ENCODE measurements around the gene GABRD.

Gene GABRD

GRCh38 chr1:2019172-2019543 lies at the start of gene GABRD:
Gene GABRD, plus strand, starts transcription at chr1:2019345. Its CDS starts 79 bp downstream, at chr1:2019424.
- peak within 1 kb of the TSS; percentile 37 for H3K4me3 ChIP-seq (ENCODE audit: low read length)

GRCh38 chr1:1969505-1969900 lies 49.6 kb upstream of the GABRD start:
- no peaks in the 10 kb centered on the region for H3K4me1 ChIP-seq (ENCODE audit: control insufficient read depth, low read depth, low read length)
- no peak overlapping the region for H3K4me3 ChIP-seq (ENCODE audit: low read length)
- H3K9ac ChIP-seq (ENCODE audit: low read length), result no peak overlapping the region
- no peaks in the 10 kb centered on the region for H3K9me3 ChIP-seq (ENCODE audit: control insufficient read depth, low read depth, low read length)
- H3K36me3 ChIP-seq (ENCODE audit: control insufficient read depth, low read depth, low read length), result no peaks in the 10 kb centered on the region
- no peak overlapping the region for H3K27ac ChIP-seq (ENCODE audit: low read length)
- no peaks in the 10 kb centered on the region for H3K27me3 ChIP-seq (ENCODE audit: control insufficient read depth, insufficient read depth, low read length)

More at GRCh38 chr1:2019172-2019543, at the start of gene GABRD:
- Histone ChIP-seq H3K9me3 (ENCODE audit: control insufficient read depth, low read depth, low read length) (no peaks in the 10 kb centered on the region), H3K27me3 (ENCODE audit: control insufficient read depth, insufficient read depth, low read length) (peaks cover 36% of the 10 kb centered on the region), H3K4me1 (ENCODE audit: control insufficient read depth, low read depth, low read length) (no peaks in the 10 kb centered on the region), H3K36me3 (ENCODE audit: control insufficient read depth, low read depth, low read length) (no peaks in the 10 kb centered on the region), H3K27ac (ENCODE audit: low read length) (no peak within 1 kb of the TSS), H3K9ac (ENCODE audit: low read length) (no peak within 1 kb of the TSS)

GRCh38 chr1:1969953-1970716 lies 49.0 kb upstream of the GABRD start:
- no peak overlapping the region for H3K4me3 ChIP-seq (ENCODE audit: low read length)
- H3K4me1 ChIP-seq (ENCODE audit: control insufficient read depth, low read depth, low read length), result no peaks in the 10 kb centered on the region
- H3K27ac ChIP-seq (ENCODE audit: low read length), result no peak overlapping the region
- no peak overlapping the region for H3K9ac ChIP-seq (ENCODE audit: low read length)
- H3K9me3 ChIP-seq (ENCODE audit: control insufficient read depth, low read depth, low read length), result no peaks in the 10 kb centered on the region
- H3K27me3 ChIP-seq (ENCODE audit: control insufficient read depth, insufficient read depth, low read length), result no peaks in the 10 kb centered on the region
- H3K36me3 ChIP-seq (ENCODE audit: control insufficient read depth, low read depth, low read length), result no peaks in the 10 kb centered on the region

- Histone ChIP-seq H3K4me1 (ENCODE audit: control insufficient read depth, low read depth, low read length) (no peaks in the 10 kb centered on the region), H3K36me3 (ENCODE audit: control insufficient read depth, low read depth, low read length) (no peaks in the 10 kb centered on the region), H3K27ac (ENCODE audit: low read length) (no peak overlapping the region), H3K9me3 (ENCODE audit: control insufficient read depth, low read depth, low read length) (no peaks in the 10 kb centered on the region), H3K27me3 (ENCODE audit: control insufficient read depth, insufficient read depth, low read length) (no peaks in the 10 kb centered on the region), H3K4me3 (ENCODE audit: low read length) (no peak overlapping the region), H3K9ac (ENCODE audit: low read length) (no peak overlapping the region)
Observed at GRCh38 chr1:1971017-1971416, 48.1 kb upstream of the GABRD start.

DNA sequence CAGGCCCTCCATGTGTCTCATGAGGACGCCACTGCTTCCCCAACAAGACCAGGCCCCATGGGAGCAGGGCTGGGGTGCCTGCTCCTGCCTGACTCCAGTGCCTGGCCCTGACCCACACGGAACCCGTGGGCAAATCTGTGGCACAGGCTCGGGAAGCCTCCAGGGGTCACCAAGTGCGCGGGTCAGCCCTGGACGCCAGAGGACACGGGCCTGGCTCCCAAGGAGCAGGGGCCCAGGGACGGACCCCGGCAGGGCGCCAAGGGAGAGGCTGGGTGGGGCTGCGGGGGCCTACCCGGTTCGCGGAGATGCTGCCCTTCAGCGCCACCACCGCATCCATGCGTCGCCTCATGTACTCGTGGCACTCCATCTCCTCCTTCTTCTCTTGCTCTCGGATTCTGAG lies 47.5 kb upstream of the GABRD start:
- Histone ChIP-seq H3K36me3 (ENCODE audit: control insufficient read depth, low read depth, low read length) (no peaks in the 10 kb centered on the region), H3K9me3 (ENCODE audit: control insufficient read depth, low read depth, low read length) (no peaks in the 10 kb centered on the region), H3K4me1 (ENCODE audit: control insufficient read depth, low read depth, low read length) (no peaks in the 10 kb centered on the region), H3K4me3 (ENCODE audit: low read length) (no peak overlapping the region), H3K27me3 (ENCODE audit: control insufficient read depth, insufficient read depth, low read length) (no peaks in the 10 kb centered on the region), H3K9ac (ENCODE audit: low read length) (no peak overlapping the region), H3K27ac (ENCODE audit: low read length) (no peak overlapping the region)

GRCh38 chr1:1972976-1973715 lies 46.0 kb upstream of the GABRD start:
- no peaks in the 10 kb centered on the region for H3K36me3 ChIP-seq (ENCODE audit: control insufficient read depth, low read depth, low read length)
- H3K9ac ChIP-seq (ENCODE audit: low read length), result no peak overlapping the region
- H3K4me1 ChIP-seq (ENCODE audit: control insufficient read depth, low read depth, low read length), result no peaks in the 10 kb centered on the region
- H3K9me3 ChIP-seq (ENCODE audit: control insufficient read depth, low read depth, low read length), result no peaks in the 10 kb centered on the region
- no peak overlapping the region for H3K4me3 ChIP-seq (ENCODE audit: low read length)
- H3K27me3 ChIP-seq (ENCODE audit: control insufficient read depth, insufficient read depth, low read length), result no peaks in the 10 kb centered on the region
- H3K27ac ChIP-seq (ENCODE audit: low read length), result no peak overlapping the region

DNA sequence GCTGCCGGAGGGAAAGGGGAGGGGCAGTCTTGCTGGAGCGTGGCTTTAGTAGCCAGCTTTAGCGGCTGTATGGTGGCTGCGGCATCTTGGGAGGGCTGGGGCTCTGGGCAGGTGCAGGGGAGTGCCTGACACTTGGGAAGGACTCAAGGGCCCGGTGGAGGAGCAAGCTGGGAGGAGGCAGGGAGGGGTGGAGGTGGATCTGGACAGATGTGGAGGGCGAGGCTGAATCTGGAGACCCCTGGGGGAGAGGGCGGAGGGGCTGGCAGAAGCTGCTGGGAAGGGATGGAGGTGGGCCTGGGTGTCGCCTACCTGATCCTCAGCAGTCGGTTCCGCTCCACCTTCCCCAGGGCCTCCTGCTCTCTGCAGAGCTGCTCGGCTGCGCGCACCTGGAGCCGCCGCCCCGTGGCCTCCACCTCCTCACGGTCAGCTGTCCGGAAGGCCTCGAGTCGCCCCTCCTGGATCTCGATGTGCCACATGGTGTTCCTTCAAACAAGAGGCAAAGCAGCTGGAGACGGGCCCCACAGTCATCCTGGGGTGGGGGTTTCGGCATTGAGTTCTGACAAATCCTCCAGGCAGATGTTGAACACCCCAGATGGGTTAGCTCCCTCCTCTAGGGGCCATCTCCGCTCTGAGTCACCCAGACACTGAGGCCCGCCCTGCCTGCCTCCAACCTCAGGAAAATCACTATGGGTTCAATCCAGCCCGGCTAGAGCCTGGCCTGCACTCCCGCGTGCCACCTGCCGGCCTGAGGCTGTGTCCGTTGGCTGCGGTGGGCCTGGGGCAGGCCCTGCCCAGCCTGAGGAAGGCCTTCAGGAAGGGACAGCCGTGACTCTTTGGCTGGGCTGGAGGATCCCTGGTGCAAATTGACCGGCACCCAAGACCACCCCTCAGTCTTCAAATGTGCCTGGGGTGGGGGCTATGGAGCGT lies 45.2 kb upstream of the GABRD start:
- Histone ChIP-seq H3K9ac (ENCODE audit: low read length) (no peak overlapping the region), H3K4me3 (ENCODE audit: low read length) (no peak overlapping the region), H3K27ac (ENCODE audit: low read length) (no peak overlapping the region), H3K27me3 (ENCODE audit: control insufficient read depth, insufficient read depth, low read length) (no peaks in the 10 kb centered on the region), H3K9me3 (ENCODE audit: control insufficient read depth, low read depth, low read length) (no peaks in the 10 kb centered on the region), H3K36me3 (ENCODE audit: control insufficient read depth, low read depth, low read length) (no peaks in the 10 kb centered on the region), H3K4me1 (ENCODE audit: control insufficient read depth, low read depth, low read length) (no peaks in the 10 kb centered on the region)

- no peaks in the 10 kb centered on the region for H3K4me1 ChIP-seq (ENCODE audit: control insufficient read depth, low read depth, low read length)
- H3K27me3 ChIP-seq (ENCODE audit: control insufficient read depth, insufficient read depth, low read length), result no peaks in the 10 kb centered on the region
- H3K36me3 ChIP-seq (ENCODE audit: control insufficient read depth, low read depth, low read length), result no peaks in the 10 kb centered on the region
- H3K4me3 ChIP-seq (ENCODE audit: low read length), result no peak overlapping the region
- H3K9ac ChIP-seq (ENCODE audit: low read length), result no peak overlapping the region
- H3K9me3 ChIP-seq (ENCODE audit: control insufficient read depth, low read depth, low read length), result no peaks in the 10 kb centered on the region
- no peak overlapping the region for H3K27ac ChIP-seq (ENCODE audit: low read length)
Observed at GRCh38 chr1:1974834-1975233, 44.3 kb upstream of the GABRD start.

DNA sequence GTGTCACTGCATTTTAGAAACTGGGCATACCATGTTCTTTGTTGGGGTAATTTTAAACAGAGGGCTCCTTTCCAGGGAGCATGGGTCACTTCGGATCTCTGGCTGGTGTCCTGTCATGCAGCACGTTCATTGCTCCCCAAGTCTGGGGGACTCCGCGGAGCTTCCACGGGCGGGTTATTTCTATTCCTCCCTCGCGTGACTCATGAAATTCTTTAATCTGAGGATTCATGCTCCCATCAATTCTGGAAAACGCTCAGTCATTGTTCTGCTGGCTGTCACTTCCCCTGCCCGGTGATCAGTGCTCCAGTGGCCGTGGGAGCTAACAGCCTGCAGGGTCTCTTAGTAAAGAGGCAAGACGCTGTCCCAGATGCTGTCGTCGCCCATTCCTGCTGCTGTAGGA lies 43.6 kb upstream of the GABRD start:
- H3K4me1 ChIP-seq (ENCODE audit: control insufficient read depth, low read depth, low read length), result no peaks in the 10 kb centered on the region
- H3K4me3 ChIP-seq (ENCODE audit: low read length), result no peak overlapping the region
- no peak overlapping the region for H3K27ac ChIP-seq (ENCODE audit: low read length)
- no peak overlapping the region for H3K9ac ChIP-seq (ENCODE audit: low read length)
- H3K9me3 ChIP-seq (ENCODE audit: control insufficient read depth, low read depth, low read length), result no peaks in the 10 kb centered on the region
- no peaks in the 10 kb centered on the region for H3K36me3 ChIP-seq (ENCODE audit: control insufficient read depth, low read depth, low read length)
- H3K27me3 ChIP-seq (ENCODE audit: control insufficient read depth, insufficient read depth, low read length), result no peaks in the 10 kb centered on the region

GRCh38 chr1:1976031-1976430 lies 43.1 kb upstream of the GABRD start:
- H3K4me3 ChIP-seq (ENCODE audit: low read length), result no peak overlapping the region
- H3K9me3 ChIP-seq (ENCODE audit: control insufficient read depth, low read depth, low read length), result no peaks in the 10 kb centered on the region
- no peaks in the 10 kb centered on the region for H3K4me1 ChIP-seq (ENCODE audit: control insufficient read depth, low read depth, low read length)

GRCh38 chr1:1978108-1978507 lies 41.0 kb upstream of the GABRD start:
- H3K9me3 ChIP-seq (ENCODE audit: control insufficient read depth, low read depth, low read length), result no peaks in the 10 kb centered on the region
- no peak overlapping the region for H3K27ac ChIP-seq (ENCODE audit: low read length)
- no peaks in the 10 kb centered on the region for H3K36me3 ChIP-seq (ENCODE audit: control insufficient read depth, low read depth, low read length)
- H3K27me3 ChIP-seq (ENCODE audit: control insufficient read depth, insufficient read depth, low read length), result no peaks in the 10 kb centered on the region
- no peaks in the 10 kb centered on the region for H3K4me1 ChIP-seq (ENCODE audit: control insufficient read depth, low read depth, low read length)
- H3K4me3 ChIP-seq (ENCODE audit: low read length), result no peak overlapping the region
- no peak overlapping the region for H3K9ac ChIP-seq (ENCODE audit: low read length)

More at GRCh38 chr1:1976031-1976430, 43.1 kb upstream of the GABRD start:
- no peak overlapping the region for H3K9ac ChIP-seq (ENCODE audit: low read length)
- H3K27ac ChIP-seq (ENCODE audit: low read length), result no peak overlapping the region
- no peaks in the 10 kb centered on the region for H3K36me3 ChIP-seq (ENCODE audit: control insufficient read depth, low read depth, low read length)
- H3K27me3 ChIP-seq (ENCODE audit: control insufficient read depth, insufficient read depth, low read length), result no peaks in the 10 kb centered on the region

Measured in iPS-18a (cell line).